HUES48 (cell line): ENCODE data around the gene CACNG1.

ENCODE experiments used
- H3K27ac ChIP-seq: one replicate; pipeline ENCODE4 v1.7.0; 2013; ENCODE audit warnings: low read depth, low read length, inconsistent platforms
- H3K27me3 ChIP-seq: 2 replicates; pipeline ENCODE4 v1.6.1; 2013; ENCODE audit warnings: mild to moderate bottlenecking, low read length; ENCODE audit not compliant: control insufficient read depth, insufficient read depth
- H3K36me3 ChIP-seq: 2 replicates; pipeline ENCODE4 v1.6.1; 2013; ENCODE audit warnings: low read length; ENCODE audit not compliant: control insufficient read depth, insufficient read depth
- H3K4me1 ChIP-seq: 2 replicates; pipeline ENCODE4 v1.6.1; 2013; ENCODE audit warnings: mild to moderate bottlenecking, low read length; ENCODE audit not compliant: control insufficient read depth, insufficient read depth
- H3K4me3 ChIP-seq: 2 replicates; pipeline ENCODE4 v1.5.1; 2013; ENCODE audit warnings: mild to moderate bottlenecking, low read depth, low read length
- H3K9ac ChIP-seq: 2 replicates; pipeline ENCODE4 v1.6.1; 2013; ENCODE audit warnings: mild to moderate bottlenecking, low read depth, low read length, moderate library complexity
- H3K9me3 ChIP-seq: 2 replicates; pipeline ENCODE4 v1.6.1; 2013; ENCODE audit warnings: low read length; ENCODE audit not compliant: control insufficient read depth, insufficient read depth

Gene CACNG1

GRCh38 chr17:67052720-67053437 is 8.5 kb downstream of the CACNG1 start:
- Histone ChIP-seq H3K36me3 (no peaks in the 10 kb centered on the region), H3K27ac (no peak overlapping the region), H3K4me1 (no peaks in the 10 kb centered on the region), H3K9ac (no peak overlapping the region), H3K27me3 (no peaks in the 10 kb centered on the region), H3K4me3 (no peak overlapping the region), H3K9me3 (peaks cover 10% of the 10 kb centered on the region)

DNA sequence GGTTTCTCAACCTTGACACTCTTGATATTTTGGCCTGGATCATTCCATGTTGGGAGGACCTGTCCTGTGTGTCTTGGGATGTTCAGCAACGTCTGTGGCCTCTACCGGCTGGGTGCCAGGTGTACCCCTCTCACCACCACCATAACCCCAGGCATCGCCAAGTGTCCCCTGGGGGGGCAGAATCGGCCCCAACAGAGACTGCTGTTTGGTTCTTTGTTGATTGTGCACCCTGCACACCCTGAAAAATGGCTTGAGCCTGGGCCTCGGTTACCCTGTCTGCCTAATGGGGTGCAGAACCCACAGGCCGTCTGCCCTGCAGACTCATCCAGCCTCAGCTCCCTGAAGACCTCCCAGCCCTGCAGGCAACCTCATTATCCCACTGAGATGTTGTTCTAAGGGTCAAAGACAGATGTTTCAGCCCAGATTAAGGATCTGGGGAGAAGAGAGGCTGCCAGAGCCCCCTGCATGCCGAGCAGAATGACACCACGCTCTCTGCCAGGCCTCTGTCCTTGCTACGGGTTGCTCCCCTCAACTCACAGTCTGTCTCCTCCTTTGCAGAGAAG is 9.2 kb downstream of the CACNG1 start:
- Histone ChIP-seq H3K9me3 (peaks cover 8% of the 10 kb centered on the region), H3K4me1 (no peaks in the 10 kb centered on the region), H3K9ac (no peak overlapping the region)

DNA sequence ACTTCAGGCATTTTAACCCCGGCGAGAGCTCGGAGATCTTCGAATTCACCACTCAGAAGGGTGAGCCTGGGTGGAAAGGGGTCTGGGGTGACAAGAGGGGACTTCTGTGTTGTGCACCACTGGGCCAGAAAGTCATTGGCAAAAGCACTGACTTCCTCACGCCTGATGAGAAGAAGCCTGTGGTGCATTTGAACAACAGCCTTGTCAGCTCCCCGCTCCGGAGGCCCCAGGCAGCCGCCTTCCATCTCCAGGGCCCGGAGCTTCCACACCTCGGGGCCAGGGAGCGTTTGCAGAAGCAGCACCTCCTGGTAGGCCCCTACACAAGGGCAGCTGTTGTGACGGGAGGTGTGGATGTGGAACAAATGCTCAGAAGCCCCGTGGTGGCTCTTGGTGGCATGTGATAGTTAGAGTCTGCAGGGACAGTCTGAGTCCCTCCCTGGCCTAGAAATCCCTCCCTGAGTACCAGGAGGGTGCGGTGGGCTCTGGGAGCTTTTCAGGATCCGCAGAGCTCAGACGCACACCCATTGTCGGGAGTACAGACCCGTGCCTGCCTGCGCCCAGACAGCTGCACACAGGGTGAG is 9.7 kb downstream of the CACNG1 start:
- H3K27ac ChIP-seq, result no peak overlapping the region
- no peaks in the 10 kb centered on the region for H3K4me1 ChIP-seq
- H3K36me3 ChIP-seq, result no peaks in the 10 kb centered on the region
- H3K9ac ChIP-seq, result no peak overlapping the region
- no peaks in the 10 kb centered on the region for H3K27me3 ChIP-seq
- H3K9me3 ChIP-seq, result peaks cover 5% of the 10 kb centered on the region
- H3K4me3 ChIP-seq, result no peak overlapping the region

More for the DNA sequence above, 9.2 kb downstream of the CACNG1 start:
- no peak overlapping the region for H3K4me3 ChIP-seq
- no peak overlapping the region for H3K27ac ChIP-seq
- no peaks in the 10 kb centered on the region for H3K27me3 ChIP-seq
- H3K36me3 ChIP-seq, result no peaks in the 10 kb centered on the region

GRCh38 chr17:67054608-67055007 is 10.3 kb downstream of the CACNG1 start:
- 0 out of 2 replicates have a peak, but pooled peaks cover under 1% of the 10 kb centered on the region for H3K9me3 ChIP-seq
- no peak overlapping the region for H3K9ac ChIP-seq
- H3K4me3 ChIP-seq, result no peak overlapping the region
- no peaks in the 10 kb centered on the region for H3K27me3 ChIP-seq
- H3K4me1 ChIP-seq, result no peaks in the 10 kb centered on the region
- H3K27ac ChIP-seq, result no peak overlapping the region
- no peaks in the 10 kb centered on the region for H3K36me3 ChIP-seq

- Histone ChIP-seq H3K36me3 (no peaks in the 10 kb centered on the region), H3K27ac (no peak overlapping the region), H3K4me1 (no peaks in the 10 kb centered on the region), H3K4me3 (no peak overlapping the region), H3K9ac (no peak overlapping the region), H3K27me3 (no peaks in the 10 kb centered on the region), H3K9me3 (no peaks in the 10 kb centered on the region)
These were observed 10.7 kb downstream of the CACNG1 start for GRCh38 chr17:67055041-67055443.

GRCh38 chr17:67055811-67056745 is 11.7 kb downstream of the CACNG1 start:
- no peak overlapping the region for H3K27ac ChIP-seq
- H3K9ac ChIP-seq, result no peak overlapping the region
- no peaks in the 10 kb centered on the region for H3K9me3 ChIP-seq

GRCh38 chr17:67056746-67057490 is 12.6 kb downstream of the CACNG1 start:
- H3K27me3 ChIP-seq, result no peaks in the 10 kb centered on the region
- no peak overlapping the region for H3K27ac ChIP-seq
- no peak overlapping the region for H3K9ac ChIP-seq
- H3K36me3 ChIP-seq, result no peaks in the 10 kb centered on the region
- H3K4me1 ChIP-seq, result no peaks in the 10 kb centered on the region
- H3K4me3 ChIP-seq, result no peak overlapping the region
- no peaks in the 10 kb centered on the region for H3K9me3 ChIP-seq

More at GRCh38 chr17:67055811-67056745, 11.7 kb downstream of the CACNG1 start:
- H3K4me1 ChIP-seq, result no peaks in the 10 kb centered on the region
- no peak overlapping the region for H3K4me3 ChIP-seq
- no peaks in the 10 kb centered on the region for H3K36me3 ChIP-seq
- H3K27me3 ChIP-seq, result no peaks in the 10 kb centered on the region

DNA sequence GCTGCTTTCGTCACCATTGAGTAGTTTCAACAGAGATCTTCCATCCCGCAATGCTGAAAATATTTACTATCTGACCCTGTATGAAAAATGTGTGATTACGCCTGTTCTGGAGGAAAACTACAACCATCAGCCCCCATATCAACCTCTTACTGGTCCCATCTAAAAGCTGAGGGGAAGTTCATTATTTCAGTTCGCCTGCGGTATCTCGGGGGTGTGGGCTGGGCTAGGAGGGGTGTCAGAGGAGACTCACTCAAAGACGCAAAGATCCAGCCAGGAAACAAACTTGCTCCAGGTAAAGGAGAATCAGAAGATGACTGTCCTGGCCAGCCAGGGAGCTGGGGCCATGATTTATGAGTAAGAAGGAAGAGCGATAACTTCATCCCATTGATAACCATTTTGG is 13.7 kb downstream of the CACNG1 start:
- no peak overlapping the region for H3K4me3 ChIP-seq
- no peaks in the 10 kb centered on the region for H3K4me1 ChIP-seq
- no peaks in the 10 kb centered on the region for H3K27me3 ChIP-seq
- no peak overlapping the region for H3K9ac ChIP-seq
- H3K36me3 ChIP-seq, result no peaks in the 10 kb centered on the region
- H3K9me3 ChIP-seq, result no peaks in the 10 kb centered on the region
- H3K27ac ChIP-seq, result no peak overlapping the region

- no peaks in the 10 kb centered on the region for H3K27me3 ChIP-seq
- no peak overlapping the region for H3K9ac ChIP-seq
- no peaks in the 10 kb centered on the region for H3K4me1 ChIP-seq
- H3K27ac ChIP-seq, result no peak overlapping the region
- H3K9me3 ChIP-seq, result no peaks in the 10 kb centered on the region
- no peaks in the 10 kb centered on the region for H3K36me3 ChIP-seq
- H3K4me3 ChIP-seq, result no peak overlapping the region
These were observed 15.0 kb downstream of the CACNG1 start for GRCh38 chr17:67059372-67059771.

DNA sequence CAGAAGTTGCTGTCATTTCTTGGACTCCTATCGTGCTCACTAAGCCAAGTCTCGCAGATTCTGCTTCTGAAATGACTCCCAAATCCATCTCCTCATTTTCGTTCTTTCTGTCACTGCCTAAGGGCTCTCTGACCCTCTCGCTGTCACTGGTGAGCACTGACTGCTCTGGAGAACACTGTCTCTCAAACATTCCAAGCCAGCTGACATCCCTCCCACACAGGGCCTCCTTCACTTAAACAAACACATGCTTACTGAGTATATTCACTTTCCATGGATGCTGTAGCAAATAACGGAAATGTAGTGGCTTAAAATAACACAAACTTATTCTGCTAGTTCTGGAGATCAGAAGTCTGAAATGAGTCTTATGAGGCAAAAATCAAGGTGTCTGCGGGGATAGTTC is 18.8 kb downstream of the CACNG1 start:
- Histone ChIP-seq H3K27ac (no peak overlapping the region), H3K9me3 (no peaks in the 10 kb centered on the region), H3K4me3 (no peak overlapping the region), H3K36me3 (no peaks in the 10 kb centered on the region), H3K9ac (no peak overlapping the region), H3K4me1 (no peaks in the 10 kb centered on the region), H3K27me3 (no peaks in the 10 kb centered on the region)
